Dedifferentiated amniotic fluid mesenchymal stem cell (primary cell): Measurements from ENCODE around the gene TESPA1.
"Not testable (repeated sequence)": the region's sequence is repeated elsewhere in the genome, so short reads cannot be mapped to it uniquely, and the experiment has no call there.

ENCODE experiments used
- DNase-seq: peaks from one replicate; pipeline ENCODE4 v3.0.0-alpha.2; 2016; ENCODE audit errors: extremely low spot score

The TESPA1 gene, protein sequence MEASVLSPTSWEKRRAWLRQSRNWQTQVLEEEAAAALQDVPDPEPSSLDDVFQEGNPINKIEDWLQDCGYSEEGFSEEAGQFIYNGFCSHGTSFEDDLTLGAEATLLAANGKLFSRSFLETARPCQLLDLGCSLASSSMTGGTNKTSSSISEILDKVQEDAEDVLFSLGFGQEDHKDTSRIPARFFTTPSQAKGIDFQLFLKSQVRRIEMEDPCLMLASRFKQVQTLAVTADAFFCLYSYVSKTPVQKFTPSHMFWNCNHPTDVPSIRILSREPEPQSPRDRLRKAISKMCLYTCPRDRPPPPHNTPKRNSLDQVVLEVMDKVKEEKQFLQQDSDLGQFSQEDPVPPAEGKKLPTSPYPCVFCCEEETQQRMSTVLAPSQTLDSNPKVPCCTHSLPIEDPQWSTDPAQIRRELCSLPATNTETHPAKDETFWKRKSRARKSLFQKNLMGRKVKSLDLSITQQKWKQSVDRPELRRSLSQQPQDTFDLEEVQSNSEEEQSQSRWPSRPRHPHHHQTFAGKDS

DNA sequence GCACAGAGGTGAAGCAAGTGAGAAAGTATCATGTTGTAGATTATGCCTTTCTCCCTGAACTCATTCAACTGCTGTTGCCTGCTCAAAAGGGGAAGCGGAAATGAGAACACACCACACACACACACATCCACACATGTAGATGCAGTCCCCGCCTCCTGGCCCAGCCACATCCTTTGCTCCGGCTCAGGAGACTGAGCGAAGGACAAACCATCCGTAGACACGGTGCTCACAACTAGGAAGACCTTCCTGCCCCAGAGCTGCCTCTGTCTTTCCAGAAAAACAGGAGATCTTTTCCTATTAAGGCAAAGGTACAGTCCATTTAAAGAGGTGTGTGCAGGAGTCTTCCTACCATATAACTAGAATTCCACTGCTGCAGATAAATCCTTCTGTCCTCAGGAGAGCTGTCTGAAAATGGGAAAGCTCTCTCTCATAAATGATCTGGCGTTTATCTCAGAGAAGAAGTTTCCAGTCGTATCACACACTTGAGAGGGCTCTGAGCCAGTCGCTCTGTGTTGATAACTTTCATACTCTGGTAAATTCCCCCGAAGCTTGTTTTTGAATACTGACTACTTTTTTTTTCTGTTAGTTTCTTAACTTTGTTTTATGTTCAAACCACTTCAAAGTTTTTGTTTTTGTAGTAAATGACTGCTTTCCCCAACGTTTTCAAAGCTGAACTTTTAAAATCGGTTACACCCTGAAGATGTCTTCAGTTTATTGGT is at the start of gene TESPA1:
Gene TESPA1, minus strand, starts transcription at position 105 of the 719 bp plus-strand sequence. CDS start 10,200 bp downstream, outside the sequence.
- DNase-seq: no peak

DNA sequence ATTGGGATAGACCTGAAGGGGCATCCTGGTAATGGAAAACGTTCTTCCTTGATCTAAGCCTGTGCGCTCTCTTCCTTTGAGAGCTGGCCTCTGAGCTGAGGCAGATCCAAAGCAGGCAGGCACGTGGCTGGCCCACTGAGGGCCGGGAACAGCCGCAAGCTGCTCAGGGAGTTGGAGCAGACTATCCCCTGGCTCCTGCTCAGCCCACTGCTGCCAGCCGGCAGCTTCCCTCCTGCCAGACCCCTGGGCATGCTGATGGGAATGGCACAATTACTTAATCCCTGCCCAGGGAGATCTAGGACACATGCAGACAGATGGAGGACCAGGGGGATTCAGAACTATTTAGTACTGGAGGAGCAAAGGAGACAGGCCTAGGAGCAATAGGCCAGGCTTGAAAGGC is 49.7 kb upstream of the TESPA1 start:
- DNase-seq: no peak

DNA sequence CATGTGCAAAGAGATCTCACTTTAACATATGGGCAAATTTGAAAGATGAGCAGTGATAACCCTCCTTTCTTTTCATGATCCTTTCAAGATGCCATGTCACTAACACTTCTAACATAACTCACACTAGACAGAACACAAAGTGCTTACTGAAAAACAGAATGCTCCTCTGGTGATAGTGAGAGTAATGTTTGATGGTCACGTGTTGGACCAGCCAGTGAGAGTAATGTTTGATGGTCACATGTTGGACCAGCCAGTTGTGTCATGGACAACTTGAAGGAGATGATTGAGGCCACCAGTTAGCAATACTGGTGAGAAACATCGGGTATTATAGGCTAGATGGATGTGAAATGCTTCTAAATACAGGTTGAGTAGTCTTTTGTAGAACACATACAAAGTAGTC is 40.9 kb upstream of the TESPA1 start:
- DNase-seq: no peak

DNA sequence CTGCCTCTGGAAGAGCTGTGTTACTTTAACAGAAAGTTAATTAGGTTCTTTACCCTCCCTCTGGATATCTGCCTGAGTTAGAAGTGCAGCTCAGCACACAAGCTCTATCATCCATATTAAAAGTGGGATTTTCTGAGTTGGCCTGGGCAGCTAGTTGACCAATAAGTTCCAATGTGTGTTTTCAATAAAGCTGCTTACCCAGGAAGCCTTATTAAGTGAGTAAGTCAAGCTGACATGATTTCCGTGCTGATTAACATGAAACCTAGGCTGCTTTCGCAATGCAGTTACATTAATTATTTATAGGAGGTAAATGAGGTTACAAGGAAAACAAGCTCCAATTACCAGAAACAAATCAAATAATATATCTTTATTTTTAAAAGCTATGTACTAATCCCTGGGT is 40.0 kb upstream of the TESPA1 start:
- DNase-seq: no peak

DNA sequence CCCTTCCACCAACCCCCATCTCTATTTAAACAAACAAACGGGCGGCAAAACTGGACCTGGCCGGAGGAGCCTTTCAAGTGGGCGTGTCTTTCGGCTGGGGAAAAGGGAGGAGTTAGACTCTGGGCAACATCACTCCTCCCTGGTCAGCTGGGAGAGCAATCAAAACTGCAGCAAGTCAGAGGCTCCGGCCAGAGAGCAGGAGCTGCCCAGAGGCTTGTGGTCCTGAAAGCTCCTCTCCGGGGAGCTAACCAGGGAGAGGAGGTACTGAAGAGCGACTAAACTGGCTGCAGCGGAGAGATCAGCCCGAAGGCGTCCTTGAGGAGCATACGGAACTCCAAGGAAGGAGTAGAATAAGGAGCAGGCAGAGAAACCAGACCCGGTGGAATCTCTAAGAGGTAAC is 35.2 kb upstream of the TESPA1 start, which contains the start of gene NEUROD4:
Gene NEUROD4, plus strand, starts transcription at position 191 of the 400 bp plus-strand sequence. CDS start 6,466 bp downstream, outside the sequence.
- DNase-seq: peak; percentile 47

DNA sequence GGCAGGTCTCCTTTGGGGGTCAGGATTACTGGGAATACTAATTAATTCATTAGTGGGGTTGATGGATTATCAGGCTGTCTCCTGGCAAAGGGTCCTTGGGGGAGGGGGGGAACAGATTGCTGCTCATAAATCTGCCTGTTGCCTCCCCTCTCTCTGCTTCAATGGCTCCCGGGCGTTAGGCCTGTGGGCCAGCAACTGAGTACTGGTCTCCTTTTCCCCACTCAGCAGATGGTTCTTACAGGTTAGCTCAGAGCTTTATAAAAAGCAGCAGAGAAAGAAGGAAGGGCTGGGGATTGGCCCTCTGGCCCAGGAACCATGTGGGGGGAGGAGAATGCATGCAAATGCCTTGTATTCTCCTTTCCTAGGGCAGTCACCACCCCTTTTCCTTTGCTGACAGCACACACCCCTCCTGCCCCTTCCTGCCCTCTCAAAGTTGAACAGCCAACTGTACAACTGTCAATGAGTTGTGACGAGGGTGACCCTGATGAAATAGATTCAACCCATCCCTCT is 32.9 kb upstream of the TESPA1 start:
- no peak for DNase-seq

DNA sequence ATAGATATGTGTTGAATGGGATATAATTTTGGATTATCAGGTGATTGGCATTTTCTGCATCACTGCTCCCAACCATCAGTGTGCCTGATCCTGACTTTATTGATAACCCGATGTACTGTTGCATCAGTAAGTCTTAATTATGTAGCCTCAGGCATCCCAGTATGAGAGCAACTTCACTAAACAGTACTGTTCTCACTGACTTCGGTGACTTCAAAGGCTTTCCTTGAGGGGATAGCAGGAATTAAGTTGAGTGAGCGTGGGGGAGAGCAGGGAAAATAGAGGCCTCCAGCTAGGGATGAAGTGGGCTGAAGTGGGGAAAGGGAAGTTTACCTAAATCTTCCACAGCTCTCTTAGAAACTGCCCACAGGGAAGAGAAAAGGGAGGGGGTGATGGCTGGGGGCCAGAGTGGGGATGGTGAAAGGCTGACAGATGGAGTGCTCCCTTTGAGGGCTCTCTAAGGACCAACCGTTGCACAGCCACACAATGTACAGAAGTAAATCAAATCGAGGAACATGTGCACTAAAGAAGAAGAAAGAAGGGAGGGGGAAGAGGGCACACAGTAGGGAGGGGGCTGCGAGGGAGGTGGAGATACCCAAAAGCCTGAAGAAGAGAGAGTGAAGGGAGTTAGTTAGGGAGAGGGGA is 24.5 kb upstream of the TESPA1 start:
- no peak for DNase-seq

DNA sequence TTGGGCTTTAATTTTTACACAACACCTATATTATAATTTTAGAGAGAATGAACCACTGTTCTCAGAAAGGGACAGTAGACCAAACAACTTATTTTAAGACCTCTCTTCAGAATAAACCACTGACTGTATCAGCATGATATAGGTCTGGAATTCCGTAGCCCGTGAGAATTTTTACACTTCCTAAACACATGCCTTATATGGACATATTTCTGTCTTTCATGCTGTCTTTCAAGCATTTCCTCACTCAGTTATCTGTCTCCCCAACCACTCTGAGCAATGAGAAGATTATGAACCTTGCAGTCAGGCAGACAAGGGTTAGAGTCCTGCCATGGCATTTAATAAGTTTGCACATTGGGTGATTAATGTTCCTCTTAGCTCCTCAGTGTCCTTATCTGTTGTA is 17.8 kb upstream of the TESPA1 start:
- no peak for DNase-seq

DNA sequence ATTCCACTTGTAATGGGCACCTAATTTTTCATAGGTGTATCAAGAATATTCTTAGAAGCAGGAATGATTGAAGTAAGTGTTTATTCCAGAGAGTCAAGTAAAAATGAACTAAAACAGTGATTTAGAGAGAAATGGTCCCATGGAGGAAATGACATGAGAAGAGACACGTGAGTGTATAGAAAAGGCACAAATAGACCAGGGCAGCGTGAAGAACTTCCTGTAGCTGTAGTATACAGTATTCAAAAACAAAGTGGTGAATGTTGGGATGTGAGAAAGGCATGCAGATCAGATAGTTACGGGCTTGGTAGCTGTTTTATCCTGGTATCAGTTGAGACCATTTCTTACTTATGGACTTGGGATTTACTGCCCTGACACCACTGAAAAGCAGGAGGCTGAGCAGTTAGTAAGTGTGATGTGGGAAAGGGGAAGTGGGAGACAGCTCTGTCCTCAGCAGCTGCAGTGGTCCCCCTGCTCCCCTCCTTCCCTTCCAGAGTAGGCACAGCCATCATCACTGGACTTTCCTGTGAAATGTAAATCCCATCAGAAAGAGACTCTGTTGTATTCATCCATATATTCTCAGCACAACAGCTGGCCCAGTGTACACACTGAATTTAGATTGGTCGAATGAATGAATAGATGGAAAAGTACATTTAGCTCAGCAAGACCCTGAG is 16.8 kb upstream of the TESPA1 start:
- no peak for DNase-seq

DNA sequence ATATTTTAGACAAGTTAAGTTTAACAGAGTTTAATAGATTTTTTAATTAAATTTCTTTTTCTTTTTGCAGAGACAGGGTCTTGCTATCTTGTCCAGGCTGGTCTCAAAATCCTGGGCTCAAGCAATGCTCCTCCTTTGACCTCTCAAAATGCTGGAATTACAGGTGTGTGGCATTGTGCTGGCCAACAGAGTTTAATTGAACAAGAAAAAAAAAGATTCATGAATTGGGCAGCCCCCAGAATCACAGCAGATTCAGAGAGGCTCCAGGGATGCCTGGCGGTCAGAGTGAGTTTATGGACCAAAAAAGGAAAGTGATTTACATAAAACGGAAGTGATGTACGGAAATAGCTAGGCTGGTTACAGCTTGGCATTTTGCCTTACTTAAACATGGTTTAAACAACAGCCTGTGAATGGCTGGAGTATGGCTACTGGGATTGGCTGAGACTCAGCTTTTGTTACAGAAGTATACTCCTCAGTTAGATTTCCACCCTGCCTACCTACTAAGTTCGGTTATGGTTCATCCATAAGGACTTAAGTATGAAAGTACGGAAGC is 14.5 kb upstream of the TESPA1 start:
- DNase-seq: no peak

DNA sequence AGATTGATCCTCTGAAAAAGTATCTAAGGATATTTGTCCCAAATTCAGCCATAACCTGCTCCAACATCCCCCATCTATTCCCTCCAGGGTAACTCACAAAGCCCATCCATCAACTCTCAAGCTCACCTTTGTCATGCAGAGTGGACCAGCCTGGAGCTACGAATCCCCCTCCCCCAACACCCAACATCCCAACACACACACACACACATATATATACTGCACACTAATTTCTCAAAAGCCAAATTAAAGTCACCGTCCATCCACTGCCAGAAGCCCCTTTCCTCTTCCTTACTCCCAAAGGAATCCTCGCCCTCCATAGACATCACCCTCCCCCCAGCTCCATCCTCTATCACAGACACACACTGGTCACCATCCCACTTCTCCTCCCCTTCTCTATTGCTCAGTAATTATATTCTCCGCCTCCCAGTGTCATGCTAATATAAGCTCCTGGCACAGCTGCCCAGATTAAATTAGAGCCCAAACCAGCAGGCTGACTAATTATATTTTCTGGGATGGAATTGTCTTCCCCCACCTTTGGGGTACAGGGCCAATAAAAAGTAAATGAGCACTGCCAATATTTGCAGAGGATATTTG is 13.5 kb upstream of the TESPA1 start:
- no peak for DNase-seq

DNA sequence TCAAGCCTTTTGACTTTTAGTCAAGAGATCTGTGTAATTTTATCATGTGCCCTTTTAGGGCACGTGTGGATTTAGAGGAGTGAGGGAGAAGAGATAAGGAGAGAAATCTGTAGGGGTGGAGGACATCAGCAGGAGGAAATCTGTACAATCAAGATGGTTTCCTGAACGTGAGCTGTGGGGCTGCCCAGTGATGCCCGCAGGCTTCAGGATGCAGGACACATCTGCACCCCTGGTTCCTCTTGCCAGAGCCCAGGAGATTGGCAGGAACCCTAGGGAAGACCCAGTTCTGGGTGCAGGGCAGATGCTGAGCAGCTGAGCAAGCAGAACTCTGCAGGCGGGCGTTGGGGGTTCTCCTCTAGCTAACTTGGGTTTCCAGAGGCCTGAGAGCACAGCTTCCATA is 11.6 kb upstream of the TESPA1 start:
- no peak for DNase-seq

DNA sequence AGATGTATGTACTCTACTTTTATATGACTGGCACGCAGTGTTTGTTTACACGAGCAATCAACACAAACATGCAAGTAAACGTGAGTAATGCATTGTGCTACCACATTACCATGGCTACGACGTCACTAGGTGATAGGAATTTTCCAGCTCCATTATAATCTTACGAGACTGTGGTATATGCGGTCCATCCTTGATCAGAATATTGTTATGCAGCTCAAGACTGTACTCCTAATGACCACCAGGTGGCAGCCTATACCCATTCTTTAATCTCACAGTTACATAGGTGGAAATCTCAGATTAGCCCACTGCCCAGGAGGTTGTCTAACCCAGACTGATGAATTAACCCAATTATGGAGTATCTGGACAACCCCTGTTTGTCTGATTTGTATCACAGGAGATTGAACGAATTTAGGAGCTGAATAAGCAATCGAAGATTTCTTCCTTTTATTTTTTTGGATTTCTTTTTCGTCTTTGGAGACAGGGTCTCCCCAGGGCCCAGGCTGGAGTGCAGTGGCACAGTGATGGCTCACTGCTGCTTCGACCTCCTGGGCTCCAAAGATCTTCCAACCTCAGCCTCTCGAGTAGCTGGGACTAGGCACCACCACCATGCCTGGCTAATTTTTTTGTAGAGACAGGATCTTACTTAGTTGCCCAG is 8.7 kb upstream of the TESPA1 start:
- DNase-seq: peak; percentile 57

DNA sequence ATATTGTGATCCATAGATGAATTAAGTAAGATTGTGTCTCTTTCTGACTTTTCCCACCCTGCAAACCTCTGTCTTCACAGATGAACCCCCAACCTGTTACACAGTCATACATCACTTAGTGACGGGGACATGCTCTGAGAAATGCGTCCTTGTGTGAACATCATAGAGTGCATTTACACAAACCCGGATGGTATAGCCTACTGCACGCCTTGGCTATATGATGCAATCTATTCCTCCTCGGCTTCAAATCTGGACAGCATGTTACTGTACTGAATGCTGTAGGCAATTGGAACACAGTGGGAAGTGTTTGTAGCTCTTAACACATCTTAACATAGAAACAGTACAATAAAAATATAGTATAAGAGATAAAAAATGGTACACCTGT is 7.4 kb upstream of the TESPA1 start:
- no peak for DNase-seq

DNA sequence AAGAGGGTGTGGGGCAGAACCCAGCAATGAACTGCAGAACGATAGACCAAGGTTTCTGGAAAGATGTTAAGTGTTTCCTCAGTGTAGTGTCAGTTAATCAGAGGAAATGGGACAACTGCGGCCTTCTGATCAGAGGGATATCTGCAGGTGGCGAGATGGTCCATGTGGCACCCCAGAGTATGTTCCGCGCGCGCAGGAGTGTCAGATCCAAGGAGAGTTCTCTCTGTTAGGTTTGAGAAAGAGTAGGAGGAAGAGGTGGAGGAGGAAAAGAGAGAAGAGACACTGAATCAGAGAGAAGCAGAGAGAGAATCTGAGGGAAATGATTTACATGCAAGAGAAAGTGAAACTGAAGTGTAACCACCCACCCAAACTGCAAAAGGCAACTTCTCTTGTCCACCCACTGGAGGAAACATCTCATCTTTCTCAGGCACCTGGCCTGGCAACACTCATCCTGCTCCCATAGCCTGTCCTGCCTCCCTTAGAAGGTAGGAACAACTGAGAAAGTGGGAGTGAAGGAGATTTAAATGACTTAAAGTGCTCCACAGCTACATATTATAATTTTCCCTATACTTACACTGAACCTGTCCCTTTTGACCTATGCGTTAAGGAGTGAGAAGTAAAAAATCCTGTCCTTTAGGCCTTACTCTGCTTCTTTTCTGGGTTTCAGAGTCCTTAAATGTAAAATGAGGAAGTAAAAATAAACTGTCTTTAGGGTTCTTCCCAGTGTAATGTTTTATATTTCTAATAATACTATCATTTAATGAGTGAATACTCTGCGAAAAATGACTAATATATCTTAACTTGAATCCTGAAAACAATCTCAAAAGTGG is 6.8 kb upstream of the TESPA1 start:
- no peak for DNase-seq

DNA sequence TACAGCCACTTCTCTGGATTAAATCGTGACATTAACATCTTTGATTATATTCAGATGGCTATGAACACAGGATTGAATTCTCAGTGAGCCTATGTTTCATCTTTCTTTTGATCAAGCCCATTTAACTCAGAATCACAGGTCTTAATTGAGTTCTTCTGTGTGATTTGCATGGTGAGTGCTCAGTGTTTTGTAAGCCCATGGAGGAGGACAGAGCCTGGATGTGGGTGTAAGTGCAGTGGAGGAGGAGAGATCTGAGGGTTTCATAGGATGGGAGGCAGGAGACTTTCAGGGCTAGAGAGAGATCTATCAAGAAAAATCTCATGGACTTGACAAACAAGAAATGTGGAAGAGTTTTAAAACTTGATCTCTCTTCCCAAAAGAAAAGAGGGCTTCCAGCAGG is 5.3 kb upstream of the TESPA1 start:
- no peak for DNase-seq

DNA sequence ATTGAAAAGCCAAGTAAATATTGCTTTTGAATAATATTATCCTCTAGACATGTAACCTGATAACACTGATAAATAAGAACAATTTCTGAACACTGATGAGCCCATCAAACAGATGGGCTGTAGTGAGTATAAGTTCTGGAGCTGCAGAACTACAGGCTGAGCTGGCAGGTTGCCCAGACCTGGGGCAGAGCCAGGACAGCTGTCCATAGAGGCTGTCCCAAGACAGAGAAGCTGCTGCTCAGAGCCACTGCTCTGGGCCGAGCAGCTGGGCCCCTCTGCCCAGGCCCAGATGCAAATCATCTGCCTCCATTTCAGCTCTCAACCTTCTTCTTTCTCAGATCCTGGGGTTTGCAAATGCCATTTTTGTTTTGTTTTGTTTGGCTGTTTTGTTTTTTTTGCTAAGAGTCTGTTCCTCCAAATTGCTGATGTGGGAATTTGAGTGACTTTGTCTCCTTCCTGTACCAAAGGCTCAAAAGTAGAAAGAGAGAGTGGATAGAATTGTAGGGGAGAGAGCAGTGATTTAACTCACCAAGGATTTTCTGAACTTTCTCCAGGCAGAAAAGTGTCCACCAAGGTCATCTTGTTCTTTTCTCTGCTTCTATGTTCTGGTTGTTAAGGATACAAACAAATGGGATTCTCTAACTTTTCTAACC is 4.0 kb upstream of the TESPA1 start:
- no peak for DNase-seq

DNA sequence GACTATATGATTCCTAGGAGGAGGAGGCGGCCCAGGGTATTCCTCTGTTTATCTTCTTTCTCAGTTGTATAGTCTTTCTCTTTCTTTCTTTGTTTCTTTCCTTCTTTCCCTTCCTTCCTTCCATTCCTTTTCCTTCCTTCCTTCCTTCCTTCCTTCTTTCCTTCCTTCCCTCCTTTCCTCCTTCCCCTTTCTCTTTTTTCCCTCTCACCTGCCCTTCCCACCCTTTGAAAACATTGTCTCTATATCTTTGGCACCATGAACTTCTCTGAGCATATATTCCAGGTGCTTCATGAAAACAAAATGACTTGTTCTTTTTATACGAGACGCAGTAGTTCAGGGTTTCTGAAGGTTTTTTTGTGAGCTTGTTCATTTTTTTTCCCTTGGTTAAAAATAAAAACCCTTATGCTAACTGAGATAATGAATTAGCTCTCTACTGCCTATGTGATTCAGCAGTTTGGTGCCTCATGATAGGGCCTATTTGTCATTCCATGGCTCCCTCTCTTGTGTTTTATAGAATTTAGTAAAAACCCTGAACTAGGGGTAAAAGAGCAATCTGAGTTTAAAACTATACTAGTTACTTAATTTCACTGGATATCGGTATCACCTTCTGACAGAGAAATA is 3.2 kb upstream of the TESPA1 start:
- DNase-seq: no peak

DNA sequence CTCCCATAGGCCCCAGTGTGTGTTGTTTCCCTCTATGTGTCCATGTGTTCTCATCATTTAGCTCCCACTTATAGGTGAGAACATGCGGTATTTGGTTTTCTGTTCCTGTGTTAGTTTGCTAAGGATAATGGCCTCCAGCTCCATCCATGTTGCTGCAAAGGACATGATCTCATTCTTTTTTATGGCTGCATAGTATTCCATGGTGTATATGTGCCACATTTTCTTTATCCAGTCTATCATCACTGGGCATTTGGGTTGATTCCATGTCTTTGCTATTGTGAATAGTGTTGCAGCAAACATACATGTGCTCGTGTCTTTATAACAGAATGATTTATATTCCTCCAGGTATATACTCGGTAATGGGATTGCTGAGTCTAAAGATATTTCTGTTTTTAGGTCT is 2.2 kb upstream of the TESPA1 start:
- not testable (repeated sequence) for DNase-seq
